Measurements from ENCODE around the gene CKM.
"Not testable (repeated sequence)": the region's sequence is repeated elsewhere in the genome, so short reads cannot be mapped to it uniquely, and the experiment has no call there.

Gene CKM

GRCh38 chr19:45320997-45321775, 1.5 kb downstream of the CKM start:
- DNase-seq (ENCODE audit: low spot score): no peak

- no peak for DNase-seq (ENCODE audit: low spot score)
Measured at GRCh38 chr19:45315304-45315703, 7.4 kb downstream of the CKM start.

GRCh38 chr19:45314708-45315245, 7.9 kb downstream of the CKM start:
- no peak for DNase-seq (ENCODE audit: low spot score)

- DNase-seq (ENCODE audit: low spot score): not testable (repeated sequence)
Measured at GRCh38 chr19:45312285-45312684, 10.4 kb downstream of the CKM start.

- DNase-seq (ENCODE audit: low spot score): no peak
Measured at GRCh38 chr19:45311621-45312020, 11.1 kb downstream of the CKM start.

- not testable (repeated sequence) for DNase-seq (ENCODE audit: low spot score)
Measured at GRCh38 chr19:45309322-45309721, 13.4 kb downstream of the CKM start.

- DNase-seq (ENCODE audit: low spot score): no peak
Measured at GRCh38 chr19:45307361-45307760, 15.3 kb downstream of the CKM start.

GRCh38 chr19:45306518-45307027, 16.1 kb downstream of the CKM start:
- DNase-seq (ENCODE audit: low spot score): no peak

- DNase-seq (ENCODE audit: low spot score): no peak
Measured at GRCh38 chr19:45306040-45306439, 16.6 kb downstream of the CKM start.

GRCh38 chr19:45305421-45305820, 17.3 kb downstream of the CKM start:
- DNase-seq (ENCODE audit: low spot score): no peak

GRCh38 chr19:45305007-45305406, 17.7 kb downstream of the CKM start:
- DNase-seq (ENCODE audit: low spot score): no peak

GRCh38 chr19:45304141-45304926, 18.3 kb downstream of the CKM start:
- DNase-seq (ENCODE audit: low spot score): no peak

- DNase-seq (ENCODE audit: low spot score): no peak
Measured at GRCh38 chr19:45303269-45304060, 19.2 kb downstream of the CKM start.

- no peak for DNase-seq (ENCODE audit: low spot score)
Measured at GRCh38 chr19:45302416-45302815, 20.3 kb downstream of the CKM start.

- no peak for DNase-seq (ENCODE audit: low spot score)
Measured at GRCh38 chr19:45299719-45300118, 23.0 kb downstream of the CKM start.

- no peak for DNase-seq (ENCODE audit: low spot score)
Measured at GRCh38 chr19:45298264-45298663, 24.4 kb downstream of the CKM start.

- no peak for DNase-seq (ENCODE audit: low spot score)
Measured at GRCh38 chr19:45297674-45298073, 25.0 kb downstream of the CKM start.

- no peak for DNase-seq (ENCODE audit: low spot score)
Measured at GRCh38 chr19:45296355-45296754, 26.3 kb downstream of the CKM start.

- no peak for DNase-seq (ENCODE audit: low spot score)
Measured at GRCh38 chr19:45295873-45296272, 26.8 kb downstream of the CKM start.

GRCh38 chr19:45294291-45295029, 28.2 kb downstream of the CKM start:
- DNase-seq (ENCODE audit: low spot score): no peak

- no peak for DNase-seq (ENCODE audit: low spot score)
Measured at GRCh38 chr19:45293682-45294081, 29.0 kb downstream of the CKM start.

Measured in kidney capillary endothelial cell (primary cell).